CD4-positive, alpha-beta T cell treated with Interleukin-17A for 1 hour (primary cell): ENCODE results near the gene BIK.
"Not testable (repeated sequence)": the region's sequence is repeated elsewhere in the genome, so short reads cannot be mapped to it uniquely, and the experiment has no call there.

ENCODE experiments used
- DNase-seq: peaks from one replicate; pipeline ENCODE4 v3.0.0-alpha.2; 2020

Gene BIK, protein sequence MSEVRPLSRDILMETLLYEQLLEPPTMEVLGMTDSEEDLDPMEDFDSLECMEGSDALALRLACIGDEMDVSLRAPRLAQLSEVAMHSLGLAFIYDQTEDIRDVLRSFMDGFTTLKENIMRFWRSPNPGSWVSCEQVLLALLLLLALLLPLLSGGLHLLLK

DNA sequence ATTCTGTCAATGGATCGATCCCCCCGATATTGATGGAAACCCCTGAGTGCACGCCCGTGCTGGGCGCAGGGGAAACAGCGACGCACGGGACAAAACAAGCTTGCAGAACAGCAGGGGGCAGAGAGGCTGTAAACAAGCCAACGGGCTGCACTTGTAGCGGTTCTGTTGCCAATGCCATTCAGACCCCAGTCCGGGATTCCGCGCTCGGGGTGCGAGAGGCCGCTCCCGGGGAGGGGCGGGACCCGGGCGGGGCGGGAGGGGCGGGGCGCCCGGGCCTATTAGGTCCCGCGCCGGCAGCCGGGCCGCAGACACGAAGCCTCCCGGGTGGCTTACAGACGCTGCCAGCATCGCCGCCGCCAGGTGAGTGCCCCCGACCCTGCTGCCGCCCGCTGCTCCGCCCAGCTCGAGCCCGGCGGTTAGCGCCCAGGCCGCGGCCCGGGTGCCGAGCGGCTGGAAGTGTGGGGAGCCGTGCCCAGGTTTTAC is at the start of gene BIK:
Gene BIK, plus strand, starts transcription at position 307 of the 483 bp plus-strand sequence. CDS start 13,273 bp downstream, outside the sequence.
- DNase-seq: peak; percentile 51

GRCh38 chr22:43066134-43066533 is 44.4 kb upstream of the BIK start:
- DNase-seq: no peak

GRCh38 chr22:43066844-43067385 is 43.6 kb upstream of the BIK start:
- no peak for DNase-seq

DNA sequence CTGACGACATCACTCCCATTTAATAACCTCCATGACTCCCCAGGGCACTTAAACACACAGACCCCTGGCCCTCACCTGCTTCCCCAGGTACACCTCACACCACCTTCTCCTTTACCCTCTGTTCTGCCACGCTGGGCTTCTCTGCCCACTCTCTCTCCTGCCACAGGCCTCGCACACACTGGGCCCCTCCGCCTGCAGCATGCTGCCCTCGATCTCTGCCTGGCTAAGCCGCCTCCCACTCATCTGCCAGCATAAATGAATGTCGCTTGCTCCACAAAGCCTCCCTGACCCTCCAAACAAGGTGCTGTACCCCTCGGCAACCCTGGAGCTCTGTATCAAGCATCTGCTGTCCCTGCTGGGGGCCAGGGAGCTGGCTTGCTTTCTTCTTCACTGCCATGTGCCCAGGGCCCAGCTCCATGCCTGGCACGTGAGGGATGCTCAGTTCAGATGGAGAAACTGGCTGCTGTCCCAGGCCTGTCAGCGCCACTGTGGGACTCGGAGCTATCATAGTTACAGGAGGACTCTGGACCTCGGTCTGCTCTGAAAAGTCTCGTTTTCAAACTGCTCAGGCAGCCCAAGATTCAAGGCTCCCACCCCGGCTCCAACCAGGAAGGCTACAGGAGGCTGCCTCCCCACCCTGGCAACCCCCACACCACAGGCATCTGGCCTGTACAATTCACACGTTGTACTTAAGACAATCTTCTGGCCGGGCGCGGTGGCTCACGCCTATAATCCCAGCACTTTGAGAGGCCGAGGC is 33.3 kb upstream of the BIK start:
- DNase-seq: no peak

GRCh38 chr22:43078522-43078921 is 32.0 kb upstream of the BIK start:
- no peak for DNase-seq

GRCh38 chr22:43079742-43080141 is 30.8 kb upstream of the BIK start:
- no peak for DNase-seq

DNA sequence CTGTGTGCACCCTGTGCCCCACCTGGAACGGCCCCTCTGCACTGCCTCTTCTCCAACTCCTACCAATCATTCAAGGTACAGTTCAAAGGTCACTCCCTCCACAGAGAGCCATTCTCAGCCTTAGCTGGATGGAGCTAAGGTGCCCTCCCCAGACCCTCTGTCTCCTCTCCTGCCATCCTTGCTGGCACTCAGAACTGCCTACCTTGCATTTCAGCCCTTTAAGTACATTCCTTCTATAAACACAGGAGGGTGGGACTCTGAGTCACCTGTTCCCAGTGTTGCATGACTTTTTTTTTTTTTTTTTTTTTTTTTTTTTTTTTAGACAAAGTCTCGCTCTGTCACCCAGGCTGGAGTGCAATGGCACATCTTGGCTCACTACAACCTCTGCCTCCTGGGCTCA is 29.9 kb upstream of the BIK start:
- no peak for DNase-seq

- no peak for DNase-seq
Measured at GRCh38 chr22:43081968-43082367, 28.6 kb upstream of the BIK start.

DNA sequence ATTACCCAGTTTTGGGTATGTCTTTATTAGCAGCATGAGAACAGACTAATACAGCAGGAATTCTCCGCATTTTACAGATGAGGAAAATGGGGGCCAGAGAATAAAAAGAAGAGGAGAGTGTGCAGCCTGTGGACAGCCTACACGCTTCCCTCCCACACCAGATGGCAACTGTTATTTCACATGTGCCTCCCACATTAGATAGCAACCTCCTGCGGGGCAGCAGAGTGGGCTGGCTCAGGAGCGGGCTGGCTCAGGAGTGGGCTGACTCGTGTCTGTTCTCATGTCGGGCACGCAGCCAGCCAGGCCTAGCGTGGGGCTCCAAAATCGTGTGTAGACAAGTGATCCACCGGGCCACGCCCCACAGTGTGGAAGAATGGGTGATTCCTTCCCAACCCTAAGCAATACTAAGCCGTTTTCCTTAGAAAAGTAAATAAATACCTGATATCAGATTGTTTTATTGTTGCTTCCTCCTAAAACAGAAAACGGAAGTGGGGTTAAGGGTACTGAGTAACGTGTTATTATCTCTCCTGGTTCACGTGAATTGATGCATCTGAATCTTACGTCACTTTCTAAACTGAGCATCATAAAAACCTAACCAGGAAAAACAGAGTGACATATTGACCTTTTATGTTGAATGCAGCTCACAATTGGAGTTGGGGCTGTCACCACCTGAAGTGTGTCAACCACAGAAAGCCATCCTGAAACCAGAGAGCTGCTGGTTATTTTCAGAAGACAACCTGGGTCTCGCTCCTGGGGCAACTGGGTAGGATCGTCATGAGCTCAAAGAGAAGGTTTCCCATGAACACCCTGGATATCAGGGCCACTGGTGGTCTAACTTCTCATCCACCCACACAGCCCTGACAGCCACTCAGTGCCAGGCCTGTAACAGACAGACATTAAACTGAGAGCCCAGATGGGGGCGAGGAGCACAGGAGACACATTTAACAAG is 24.6 kb upstream of the BIK start:
- peak; percentile 49 for DNase-seq

GRCh38 chr22:43088627-43088983 is 21.9 kb upstream of the BIK start:
- DNase-seq: no peak

DNA sequence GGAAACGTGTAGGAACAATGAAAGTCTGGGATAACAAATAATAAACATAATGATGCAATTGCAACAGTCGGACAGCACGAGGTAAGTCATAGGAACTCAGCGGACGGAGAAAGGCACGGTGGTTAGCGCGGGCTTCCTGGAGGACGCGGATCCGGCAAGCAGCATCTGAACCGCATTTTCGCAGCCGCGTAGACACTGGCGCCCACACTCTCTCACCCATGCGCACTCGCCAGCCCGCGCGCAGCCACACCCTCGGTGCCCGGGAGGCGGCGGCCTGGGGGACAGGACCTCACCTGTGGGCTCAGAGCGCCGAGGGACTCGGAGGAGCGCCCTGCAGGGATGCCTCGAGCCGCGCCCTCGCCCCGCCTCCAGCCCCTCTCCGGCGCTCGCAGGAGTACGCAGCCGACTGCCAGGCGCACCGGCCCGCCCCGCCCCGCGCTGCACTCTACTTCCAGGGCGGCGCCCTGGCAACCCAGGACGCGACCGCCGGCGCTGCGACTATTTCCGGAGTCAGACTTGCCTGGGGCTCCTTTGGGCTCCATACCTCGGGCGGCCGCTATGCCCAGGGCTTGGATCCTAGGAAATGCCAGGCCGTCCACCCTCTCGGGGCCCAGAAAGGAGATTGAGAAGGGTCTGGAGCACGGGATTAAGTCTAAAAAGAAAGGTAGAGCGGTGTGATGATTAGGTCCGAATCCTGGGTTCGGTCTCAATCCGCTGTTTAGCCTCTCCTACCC is 21.4 kb upstream of the BIK start, which contains the start of gene TTLL1:
Gene TTLL1, minus strand, starts transcription at position 408 of the 734 bp plus-strand sequence. CDS start 13,805 bp downstream, outside the sequence.
- peak; percentile 88 for DNase-seq

DNA sequence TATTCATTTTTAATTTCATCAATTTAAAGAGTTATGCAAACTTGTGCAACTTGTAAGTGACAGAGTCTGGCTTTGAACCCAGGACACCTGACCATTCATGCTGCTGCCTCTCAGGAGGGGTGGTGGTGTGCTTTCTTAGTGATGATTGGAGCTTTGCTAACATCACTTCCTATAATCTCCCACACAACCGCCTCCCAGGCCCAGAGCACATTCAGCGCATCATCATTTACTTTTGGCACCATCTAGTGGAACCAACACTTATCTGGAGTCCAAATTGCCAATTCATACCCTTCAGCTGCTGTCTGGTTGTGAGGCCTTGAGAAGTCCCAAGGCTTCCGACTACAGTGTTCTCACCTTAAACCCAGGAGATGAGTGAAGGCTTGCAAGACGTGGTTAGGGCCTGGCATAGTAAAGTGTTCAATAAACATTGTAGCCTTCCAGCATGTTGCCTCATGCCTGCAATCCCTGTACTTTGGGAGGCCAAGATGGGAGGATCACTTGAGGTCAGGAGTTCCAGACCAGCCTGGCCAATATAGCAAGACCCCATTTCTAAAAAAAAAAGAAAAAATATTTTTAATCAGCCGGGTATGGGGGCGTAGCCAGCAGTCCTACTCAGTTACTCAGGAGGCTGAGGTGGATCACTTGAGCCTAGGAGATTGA is 20.3 kb upstream of the BIK start:
- DNase-seq: peak; percentile 63

DNA sequence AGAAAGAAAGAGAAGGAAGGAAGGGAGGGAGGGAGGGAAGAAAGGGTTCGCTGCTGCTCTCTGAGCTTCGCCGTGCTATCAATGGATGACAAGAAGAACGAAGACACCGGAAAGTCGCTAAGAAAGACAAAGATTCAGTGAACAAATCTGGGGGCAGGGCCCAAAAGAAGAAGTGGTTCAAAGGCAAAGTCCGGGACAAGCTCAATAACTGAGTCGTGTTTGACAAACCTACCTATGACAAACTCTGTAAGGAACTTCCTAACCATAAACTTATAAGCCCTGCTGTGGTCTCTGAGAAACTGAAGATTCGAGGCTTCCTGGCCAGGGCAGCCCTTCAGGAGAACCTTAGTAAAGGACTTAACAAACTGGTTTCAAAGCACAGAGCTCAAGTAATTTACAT is 18.5 kb upstream of the BIK start:
- no peak for DNase-seq

DNA sequence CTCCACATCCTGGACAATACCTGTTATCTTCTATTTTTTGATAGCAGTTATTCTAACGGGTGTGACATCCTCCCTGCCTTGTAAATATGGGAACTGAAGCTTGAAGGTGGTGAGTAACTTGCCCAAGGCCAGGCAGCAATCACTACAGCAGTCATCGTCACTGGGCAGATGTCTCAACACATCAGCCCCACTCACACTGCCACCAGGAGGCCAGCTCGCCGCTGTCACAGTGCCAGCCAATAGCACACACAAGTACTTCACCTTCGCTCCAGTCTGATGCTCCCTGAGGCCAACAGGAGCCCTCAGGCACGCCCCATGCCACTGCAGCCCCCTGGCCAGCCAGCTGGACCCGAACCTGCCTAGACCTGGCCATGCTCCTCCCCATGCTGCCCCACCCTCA is 16.5 kb upstream of the BIK start:
- no peak for DNase-seq

- DNase-seq: no peak
Measured at GRCh38 chr22:43094551-43094950, 16.0 kb upstream of the BIK start.

GRCh38 chr22:43096420-43096819 is 14.1 kb upstream of the BIK start:
- no peak for DNase-seq

- DNase-seq: no peak
Measured at GRCh38 chr22:43098356-43098755, 12.2 kb upstream of the BIK start.

- no peak for DNase-seq
Measured at GRCh38 chr22:43099095-43099494, 11.5 kb upstream of the BIK start.

- no peak for DNase-seq
Measured at GRCh38 chr22:43100225-43100624, 10.3 kb upstream of the BIK start.

GRCh38 chr22:43101306-43101705 is 9.2 kb upstream of the BIK start:
- no peak for DNase-seq

- DNase-seq: not testable (repeated sequence)
Measured at GRCh38 chr22:43104056-43104625, 6.4 kb upstream of the BIK start.
